ENCODE data around the gene SSTR4.

The SSTR4 gene

GRCh38 chr20:23046431-23046830 is 11.3 kb downstream of the SSTR4 start:
- no peak for DNase-seq

GRCh38 chr20:23047001-23047737 is 12.1 kb downstream of the SSTR4 start:
- DNase-seq: no peak

GRCh38 chr20:23047738-23048214 is 12.7 kb downstream of the SSTR4 start:
- DNase-seq: no peak

- DNase-seq: peak in 1 of 2 experiments; percentile 63
These were observed 13.4 kb downstream of the SSTR4 start for GRCh38 chr20:23048283-23049200.

GRCh38 chr20:23049201-23050075 is 14.3 kb downstream of the SSTR4 start, which contains the start of gene THBD:
THBD (minus strand) TSS chr20:23049672; CDS start chr20:23049504, 168 bp downstream.
- peak in 1 of 2 experiments; percentile 46 for DNase-seq

- DNase-seq: no peak
These were observed 15.1 kb downstream of the SSTR4 start for GRCh38 chr20:23050076-23050838.

GRCh38 chr20:23050847-23051627 is 15.9 kb downstream of the SSTR4 start:
- DNase-seq: no peak

GRCh38 chr20:23052904-23053303 is 17.8 kb downstream of the SSTR4 start:
- no peak for DNase-seq

- no peak for DNase-seq
These were observed 23.1 kb downstream of the SSTR4 start for GRCh38 chr20:23058240-23058639.

GRCh38 chr20:23059001-23059400 is 23.9 kb downstream of the SSTR4 start:
- no peak for DNase-seq

- no peak for DNase-seq
These were observed 24.7 kb downstream of the SSTR4 start for GRCh38 chr20:23059846-23060245.

- DNase-seq: no peak
These were observed 25.5 kb downstream of the SSTR4 start for GRCh38 chr20:23060629-23061028.

- no peak for DNase-seq
These were observed 26.1 kb downstream of the SSTR4 start for GRCh38 chr20:23061262-23061661.

GRCh38 chr20:23061734-23062561 is 26.8 kb downstream of the SSTR4 start:
- peak; percentile 15 to 70 for DNase-seq

GRCh38 chr20:23062632-23063031 is 27.5 kb downstream of the SSTR4 start:
- DNase-seq: no peak

- no peak for DNase-seq
These were observed 28.1 kb downstream of the SSTR4 start for GRCh38 chr20:23063168-23063567.

- no peak for DNase-seq
These were observed 28.5 kb downstream of the SSTR4 start for GRCh38 chr20:23063581-23063980.

GRCh38 chr20:23065266-23066201 is 30.4 kb downstream of the SSTR4 start:
- DNase-seq: no peak

GRCh38 chr20:23066772-23067171 is 31.7 kb downstream of the SSTR4 start:
- DNase-seq: no peak

Data from NCI-H2081 (cell line).